ENCODE measurements around the gene CSF2.

The CSF2 gene

GRCh38 chr5:132054697-132055440 is 18.7 kb upstream of the CSF2 start:
- TF ChIP-seq SPI1 (IDR thresholded peaks at IDR 0.05; ENCODE audit: borderline replicate concordance, low read depth) (no peak), GABPA (IDR thresholded peaks at IDR 0.05; ENCODE audit: low read depth) (no peak), REST (IDR thresholded peaks at IDR 0.05; ENCODE audit: insufficient replicate concordance, low read depth) (no peak), CTCF (IDR thresholded peaks at IDR 0.05; ENCODE audit: insufficient read depth, low read length) (no peak), POLR2AphosphoS5 (IDR thresholded peaks at IDR 0.05; ENCODE audit: low read depth) (no peak)
- no peaks in the 10 kb centered on the region for H3K27me3 ChIP-seq (ENCODE audit: insufficient read depth, poor library complexity, severe bottlenecking)

GRCh38 chr5:132055441-132055807 is 18.2 kb upstream of the CSF2 start:
- Histone ChIP-seq H3K4me3 (replicated peaks; ENCODE audit: insufficient read depth, low read length) (no peak overlapping the region), H3K27ac (replicated peaks) (no peak overlapping the region), H3K27me3 (ENCODE audit: insufficient read depth, poor library complexity, severe bottlenecking) (no peaks in the 10 kb centered on the region)
- no peak for DNase-seq (ENCODE audit: low read depth in 1 of 2, low spot score in 1 of 2)
- TF ChIP-seq POLR2AphosphoS5 (IDR thresholded peaks at IDR 0.05; ENCODE audit: low read depth) (no peak), CTCF (IDR thresholded peaks at IDR 0.05; ENCODE audit: insufficient read depth, low read length) (no peak), GABPA (IDR thresholded peaks at IDR 0.05; ENCODE audit: low read depth) (no peak), REST (IDR thresholded peaks at IDR 0.05; ENCODE audit: insufficient replicate concordance, low read depth) (no peak), SPI1 (IDR thresholded peaks at IDR 0.05; ENCODE audit: borderline replicate concordance, low read depth) (no peak)

More at GRCh38 chr5:132054697-132055440, 18.7 kb upstream of the CSF2 start:
- no peak overlapping the region for H3K4me3 ChIP-seq (replicated peaks; ENCODE audit: insufficient read depth, low read length)
- no peak for DNase-seq (ENCODE audit: low read depth in 1 of 2, low spot score in 1 of 2)
- H3K27ac ChIP-seq (replicated peaks): no peak overlapping the region

- Histone ChIP-seq H3K4me3 (replicated peaks; ENCODE audit: insufficient read depth, low read length) (no peak overlapping the region), H3K27ac (replicated peaks) (no peak overlapping the region), H3K27me3 (ENCODE audit: insufficient read depth, poor library complexity, severe bottlenecking) (no peaks in the 10 kb centered on the region)
- no peak for DNase-seq (ENCODE audit: low read depth in 1 of 2, low spot score in 1 of 2)
- TF ChIP-seq CTCF (IDR thresholded peaks at IDR 0.05; ENCODE audit: insufficient read depth, low read length): no peak
- TF ChIP-seq GABPA (IDR thresholded peaks at IDR 0.05; ENCODE audit: low read depth): no peak
- TF ChIP-seq POLR2AphosphoS5 (IDR thresholded peaks at IDR 0.05; ENCODE audit: low read depth): no peak
- no peak for TF ChIP-seq SPI1 (IDR thresholded peaks at IDR 0.05; ENCODE audit: borderline replicate concordance, low read depth)
- no peak for TF ChIP-seq REST (IDR thresholded peaks at IDR 0.05; ENCODE audit: insufficient replicate concordance, low read depth)
Observed at GRCh38 chr5:132055808-132056609, 17.6 kb upstream of the CSF2 start.

Measured in HL-60 (cell line).